Caco-2 (cell line): ENCODE measurements around the gene UBE2E1. TPM values are rescaled to one million over a fixed set of nuclear protein-coding genes. Genes with fewer than 3 reads are reported as not detected.

Experiments
- BruUV-seq: library from RNA; stranded (reverse); fragments of 400-500 nt; replicated peaks from 2 replicates; lab custom pipeline; 2021; lab: Mats Ljungman, UMichigan
- CTCF ChIA-PET: fragments of 300-600 bp; sonication (Branson Sonifier 250); formaldehyde crosslinking; loops from one replicate; lab custom pipeline; 2022; ENCODE audit warnings: antibody characterized with exemption; lab: Charles Lee
- POLR2A ChIA-PET: fragments of 300-600 bp; sonication (Branson Sonifier 250); formaldehyde crosslinking; loops from one replicate; lab custom pipeline; 2022; ENCODE audit warnings: antibody characterized with exemption; lab: Charles Lee
- DNase-seq, 2 experiments: peaks; one replicate each; pipeline versions ENCODE4 v3.0.0 to v3.0.0-alpha.2; 2020 to 2022
- H3K27me3 ChIP-seq: replicated peaks from 2 replicates; pipeline ENCODE4 v1.6.0; 2011; ENCODE audit warnings: low read length; ENCODE audit not compliant: control insufficient read depth, insufficient read depth
- H3K36me3 ChIP-seq: 2 replicates; pipeline ENCODE4 v1.5.1; 2011; ENCODE audit warnings: low read length; ENCODE audit not compliant: control insufficient read depth, insufficient read depth
- H3K4me1 ChIP-seq: fragments of 250-450 bp; sonication (Bioruptor Pico); 2 replicates; pipeline ENCODE4 v1.5.1; 2020; ENCODE audit warnings: mild to moderate bottlenecking
- H3K4me3 ChIP-seq: 2 replicates; pipeline ENCODE4 v1.5.1; 2011; ENCODE audit warnings: low read depth, mild to moderate bottlenecking, control low read depth, low read length
- H3K9me3 ChIP-seq: fragments of 250-450 bp; sonication (Bioruptor Pico); 2 replicates; pipeline ENCODE4 v1.5.1; 2020; ENCODE audit warnings: mild to moderate bottlenecking, moderate library complexity
- H3K27ac Mint-ChIP-seq: one replicate; pipeline ENCODE4 v1.8.0; 2022; ENCODE audit warnings: mixed read lengths; ENCODE audit not compliant: unreplicated experiment
- H3K27me3 Mint-ChIP-seq: one replicate; pipeline ENCODE4 v1.8.0; 2022; ENCODE audit warnings: mixed read lengths; ENCODE audit not compliant: insufficient read depth, unreplicated experiment
- H3K36me3 Mint-ChIP-seq: one replicate; pipeline ENCODE4 v1.8.0; 2022; ENCODE audit warnings: mild to moderate bottlenecking, mixed read lengths; ENCODE audit not compliant: insufficient read depth, unreplicated experiment
- H3K4me1 Mint-ChIP-seq: one replicate; pipeline ENCODE4 v1.8.0; 2022; ENCODE audit warnings: low read depth, mixed read lengths; ENCODE audit not compliant: unreplicated experiment
- H3K4me3 Mint-ChIP-seq: one replicate; pipeline ENCODE4 v1.8.0; 2022; ENCODE audit warnings: mild to moderate bottlenecking, moderate library complexity, mixed read lengths; ENCODE audit not compliant: unreplicated experiment
- H3K9me3 Mint-ChIP-seq: one replicate; pipeline ENCODE4 v1.8.0; 2022; ENCODE audit warnings: mixed read lengths; ENCODE audit not compliant: unreplicated experiment
- CTCF ChIP-seq, 2 experiments: fragments of 200-600 bp in 1 of 2; IDR thresholded peaks; 1 replicate in 1 of 2; 2 replicates in 1 of 2; pipeline versions ENCODE4 v1.5.1 to v1.8.0; 2011 to 2022; ENCODE audit warnings: antibody characterized with exemption in 1 of 2, control low read depth in 1 of 2, inconsistent platforms in 1 of 2, low read depth in 1 of 2, low read length in 1 of 2, mild to moderate bottlenecking in 1 of 2, moderate library complexity in 1 of 2; ENCODE audit not compliant: insufficient read depth in 1 of 2, severe bottlenecking in 1 of 2, unreplicated experiment in 1 of 2
- intact Hi-C: fragments of 100-400 bp; cut with micrococcal nuclease; formaldehyde crosslinking; loops from one replicate; pipeline ENCODE4 v1.10.0; 2022; ENCODE audit not compliant: unreplicated experiment
- total RNA-seq: library from RNA; stranded (reverse); gene quantifications from 2 replicates; pipeline ENCODE4 v1.2.3, GENCODE V29; 2022

The UBE2E1 gene
- total RNA-seq, 1 experiment from 2014 or later = 104 TPM

GRCh38 chr3:23834082-23834870, 28.5 kb downstream of the UBE2E1 start:
- no peaks in the 10 kb centered on the region for H3K4me1 ChIP-seq
- H3K4me3 ChIP-seq = no peak overlapping the region
- no TSS peak for BruUV-seq
- DNase-seq = no peak
- H3K9me3 ChIP-seq = no peaks in the 10 kb centered on the region
- Mint-ChIP-seq H3K4me3 (no peak overlapping the region), H3K4me1 (no peaks in the 10 kb centered on the region), H3K27ac (no peak overlapping the region), H3K9me3 (no peaks in the 10 kb centered on the region), H3K27me3 (no peaks in the 10 kb centered on the region), H3K36me3 (peaks cover 12% of the 10 kb centered on the region)
- TF ChIP-seq CTCF (IDR thresholded peaks at IDR 0.05; ENCODE audit: insufficient read depth in 1 of 2, low read depth in 1 of 2, low read length in 1 of 2, severe bottlenecking in 1 of 2, unreplicated experiment in 1 of 2) = no peak
- intact Hi-C loops = no loop called here
- no peaks in the 10 kb centered on the region for H3K27me3 ChIP-seq
- ChIA-PET CTCF (interaction anchor here (0.6 kb wide), 1 partner anchor 13 kb away, joined by 3 read pairs; no protein-coding TSS in a partner anchor), POLR2A (no interaction called here)
- H3K36me3 ChIP-seq = no peaks in the 10 kb centered on the region; the same call in 1 of the 2 replicates

GRCh38 chr3:23835087-23835486, 29.3 kb downstream of the UBE2E1 start:
- ChIA-PET CTCF (no interaction called here), POLR2A (no interaction called here)
- Mint-ChIP-seq H3K4me3 (no peak overlapping the region), H3K9me3 (no peaks in the 10 kb centered on the region), H3K27me3 (no peaks in the 10 kb centered on the region), H3K27ac (no peak overlapping the region), H3K36me3 (peaks cover 12% of the 10 kb centered on the region), H3K4me1 (no peaks in the 10 kb centered on the region)
- H3K4me3 ChIP-seq = no peak overlapping the region
- TF ChIP-seq CTCF (IDR thresholded peaks at IDR 0.05; ENCODE audit: insufficient read depth in 1 of 2, low read depth in 1 of 2, low read length in 1 of 2, severe bottlenecking in 1 of 2, unreplicated experiment in 1 of 2) = no peak
- no peaks in the 10 kb centered on the region; the same call in 1 of the 2 replicates for H3K36me3 ChIP-seq
- no TSS peak for BruUV-seq
- intact Hi-C loops = no loop called here
- no peaks in the 10 kb centered on the region for H3K4me1 ChIP-seq
- no peaks in the 10 kb centered on the region for H3K27me3 ChIP-seq
- H3K9me3 ChIP-seq = no peaks in the 10 kb centered on the region
- DNase-seq = no peak

GRCh38 chr3:23835802-23836201, 30.0 kb downstream of the UBE2E1 start:
- POLR2A ChIA-PET = no interaction called here
- Histone ChIP-seq H3K4me3 (no peak overlapping the region), H3K36me3 (no peaks in the 10 kb centered on the region; the same call in 1 of the 2 replicates), H3K4me1 (no peaks in the 10 kb centered on the region), H3K9me3 (no peaks in the 10 kb centered on the region), H3K27me3 (no peaks in the 10 kb centered on the region)
- no peaks in the 10 kb centered on the region for H3K27me3 Mint-ChIP-seq
- BruUV-seq = no TSS peak
- H3K36me3 Mint-ChIP-seq = peaks cover 12% of the 10 kb centered on the region
- CTCF ChIA-PET = interaction anchor here (0.6 kb wide), 1 partner anchor 48 kb away, joined by 10 read pairs; no protein-coding TSS in a partner anchor
- no peak for DNase-seq
- H3K27ac Mint-ChIP-seq = no peak overlapping the region
- TF ChIP-seq CTCF (IDR thresholded peaks at IDR 0.05; ENCODE audit: insufficient read depth in 1 of 2, low read depth in 1 of 2, low read length in 1 of 2, severe bottlenecking in 1 of 2, unreplicated experiment in 1 of 2) = no peak
- intact Hi-C loops = no loop called here
- H3K4me1 Mint-ChIP-seq = no peaks in the 10 kb centered on the region
- H3K9me3 Mint-ChIP-seq = no peaks in the 10 kb centered on the region
- no peak overlapping the region for H3K4me3 Mint-ChIP-seq
